Caki2 (cell line): ENCODE results near the gene C16orf92. TPM values are rescaled to one million over a fixed set of nuclear protein-coding genes. Genes with fewer than 3 reads are reported as not detected.

Experiments used
- DNase-seq: peaks from one replicate; pipeline ENCODE4 v3.0.0-alpha.2; 2015; ENCODE audit warnings: low read depth
- in situ Hi-C: cut with HindIII; loops from 2 replicates; pipeline ENCODE4 v1.10.0; 2016; ENCODE audit warnings: low sequenced_read_pairs, low pct_unique_long_range_greater_than_20kb, mixed read lengths
- total RNA-seq: library from RNA; depleted of rRNA; stranded (reverse); fragments of >200 nt; shearing (Covaris generic); gene quantifications from 2 replicates; pipeline ENCODE4 v1.2.3, GENCODE V29; 2014; ENCODE audit warnings: low replicate concordance; rRNA removed

Gene C16orf92, protein sequence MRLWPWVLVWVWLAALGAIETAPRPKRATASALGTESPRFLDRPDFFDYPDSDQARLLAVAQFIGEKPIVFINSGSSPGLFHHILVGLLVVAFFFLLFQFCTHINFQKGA
- total RNA-seq, result not detected in 2 replicates

- in situ Hi-C loops, result no loop called here
- no peak for DNase-seq
These were observed at the start of gene C16orf92 for GRCh38 chr16:30022887-30023286. TSS of gene C16orf92 (plus strand) at chr16:30023198. CDS start at chr16:30023341, 143 bp downstream.

GRCh38 chr16:29973384-29974246, 49.4 kb upstream of the C16orf92 start, which contains the start of gene TAOK2:
TSS of gene TAOK2 (plus strand) at chr16:29973868. CDS start at chr16:29977773, 3,905 bp downstream.
- in situ Hi-C loops, result no loop called here
- peak; percentile 100 for DNase-seq

GRCh38 chr16:29974291-29975133, 48.5 kb upstream of the C16orf92 start:
- DNase-seq, result no peak

GRCh38 chr16:29975134-29975538, 47.9 kb upstream of the C16orf92 start:
- in situ Hi-C loops, result no loop called here
- DNase-seq, result no peak

More at GRCh38 chr16:29974291-29975133, 48.5 kb upstream of the C16orf92 start:
- in situ Hi-C loops, result no loop called here

DNA sequence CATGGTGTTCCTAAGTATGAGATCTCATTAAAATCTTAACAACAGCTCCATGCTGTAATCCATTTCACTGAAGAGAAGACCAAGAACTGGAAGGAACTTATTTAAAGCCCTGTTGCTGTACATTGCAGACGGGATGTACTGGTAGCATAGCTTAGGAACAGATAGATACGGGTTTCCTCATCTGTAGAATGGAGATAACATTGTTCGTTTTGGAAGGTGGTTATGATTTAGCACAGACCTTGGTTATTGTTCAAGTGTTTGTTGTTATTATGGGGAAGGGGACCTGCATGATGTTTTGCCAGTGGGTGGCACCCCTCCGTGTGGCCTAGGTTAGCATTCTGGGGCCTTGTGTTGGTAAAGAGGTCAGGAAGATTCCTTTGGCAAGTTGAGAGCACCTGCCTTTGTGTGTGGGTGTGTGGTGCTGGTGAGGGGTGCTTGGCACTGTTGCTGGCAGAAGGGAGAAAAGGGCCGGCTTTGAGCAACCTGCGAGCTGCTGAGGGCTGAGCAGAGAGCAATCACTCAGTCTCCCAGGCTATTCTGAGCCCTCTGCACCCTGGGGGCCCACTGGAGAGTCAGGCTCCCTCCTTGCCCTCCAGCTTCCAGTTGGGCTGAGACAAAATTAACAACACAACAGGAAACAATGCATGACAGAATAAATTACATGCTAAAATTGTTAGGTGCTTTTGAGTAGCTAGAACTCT, 47.0 kb upstream of the C16orf92 start:
- DNase-seq, result no peak
- in situ Hi-C loops, result no loop called here

DNA sequence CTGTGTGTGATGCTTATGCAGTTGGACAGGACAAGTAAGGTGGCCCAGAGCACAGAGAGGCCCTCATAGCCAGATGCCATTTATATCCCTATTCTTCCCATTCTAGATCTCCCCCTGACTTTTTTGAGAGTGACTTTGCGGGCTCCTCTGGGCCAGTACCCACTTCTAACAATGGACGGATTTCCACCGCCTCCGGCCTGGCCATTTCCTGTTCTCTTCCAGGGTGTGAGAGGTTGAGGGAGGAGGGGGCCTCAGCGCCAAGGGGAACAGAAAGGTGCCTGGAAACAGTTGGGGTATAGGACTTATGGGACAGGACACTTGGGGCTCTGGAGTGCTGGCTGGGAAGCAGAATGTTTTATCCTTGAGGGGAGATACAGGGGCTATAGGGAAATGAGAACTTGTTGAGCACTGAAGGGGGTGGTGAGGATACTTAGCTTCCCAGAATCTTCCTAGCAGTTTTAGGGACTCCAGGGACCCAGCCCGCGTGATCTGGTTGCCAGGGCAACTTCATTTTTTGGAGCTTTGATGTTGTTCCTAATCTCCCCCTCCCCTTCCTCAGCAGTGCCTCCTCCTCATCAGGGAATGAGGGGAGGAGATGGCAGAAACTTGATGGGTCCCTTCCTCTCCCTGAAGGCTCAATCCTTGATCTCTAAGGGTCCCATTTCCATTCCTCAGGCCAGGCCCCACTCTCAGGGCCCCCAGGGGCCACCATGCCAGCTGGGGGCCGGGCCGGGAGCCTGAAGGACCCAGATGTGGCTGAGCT, 45.8 kb upstream of the C16orf92 start:
- DNase-seq, result no peak
- in situ Hi-C loops, result no loop called here

GRCh38 chr16:29978081-29978480, 44.9 kb upstream of the C16orf92 start:
- no peak for DNase-seq
- in situ Hi-C loops, result no loop called here

GRCh38 chr16:29978564-29979270, 44.3 kb upstream of the C16orf92 start:
- DNase-seq, result no peak
- in situ Hi-C loops, result no loop called here

GRCh38 chr16:29982560-29983419, 40.2 kb upstream of the C16orf92 start:
- no peak for DNase-seq
- in situ Hi-C loops, result no loop called here

- in situ Hi-C loops, result no loop called here
- no peak for DNase-seq
These were observed 39.4 kb upstream of the C16orf92 start for GRCh38 chr16:29983420-29984136.

DNA sequence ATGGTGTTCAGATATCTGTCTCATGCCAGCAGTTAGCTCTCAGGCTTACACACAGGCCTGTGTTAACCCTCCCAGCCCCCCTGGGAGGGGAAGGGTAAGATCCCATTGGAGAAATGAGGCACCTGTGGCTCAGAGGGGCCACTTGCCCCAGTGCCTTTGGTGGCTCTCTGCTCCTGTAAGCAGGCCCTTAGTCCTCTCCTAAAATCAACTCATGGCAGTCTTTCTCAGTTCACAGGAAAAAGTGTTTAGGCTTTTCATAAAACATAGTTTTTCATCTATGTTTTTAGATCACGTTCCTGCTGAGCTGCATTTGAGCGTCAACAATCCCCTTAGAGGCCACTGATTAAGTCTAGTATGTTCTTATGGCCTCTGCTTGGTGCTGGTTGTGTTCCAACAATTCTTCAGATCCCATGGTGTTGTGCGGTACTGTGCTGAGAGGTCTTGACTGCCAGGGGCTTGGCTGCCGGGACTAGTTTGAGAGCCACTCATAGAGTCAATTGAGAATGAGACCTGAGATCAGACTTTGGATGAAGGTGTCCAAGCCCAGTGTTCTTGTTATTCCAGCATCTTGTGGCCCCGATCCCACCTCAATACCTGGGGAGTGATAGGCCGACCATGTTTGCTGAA, 38.7 kb upstream of the C16orf92 start:
- in situ Hi-C loops, result no loop called here
- no peak for DNase-seq

- in situ Hi-C loops, result no loop called here
- DNase-seq, result no peak
These were observed 38.2 kb upstream of the C16orf92 start for GRCh38 chr16:29984764-29985147.

- in situ Hi-C loops, result no loop called here
- DNase-seq, result no peak
These were observed 37.7 kb upstream of the C16orf92 start for GRCh38 chr16:29985271-29985811.

DNA sequence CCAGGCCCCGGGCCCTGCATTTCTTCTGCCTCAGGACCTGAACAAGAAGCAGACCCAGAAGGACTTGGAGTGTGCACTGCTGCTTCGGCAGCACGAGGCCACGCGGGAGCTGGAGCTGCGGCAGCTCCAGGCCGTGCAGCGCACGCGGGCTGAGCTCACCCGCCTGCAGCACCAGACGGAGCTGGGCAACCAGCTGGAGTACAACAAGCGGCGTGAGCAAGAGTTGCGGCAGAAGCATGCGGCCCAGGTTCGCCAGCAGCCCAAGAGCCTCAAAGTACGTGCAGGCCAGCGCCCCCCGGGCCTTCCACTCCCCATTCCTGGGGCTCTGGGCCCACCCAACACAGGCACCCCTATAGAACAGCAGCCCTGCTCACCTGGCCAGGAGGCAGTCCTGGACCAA, 36.8 kb upstream of the C16orf92 start:
- DNase-seq, result no peak

GRCh38 chr16:29986931-29987330, 36.1 kb upstream of the C16orf92 start:
- in situ Hi-C loops, result no loop called here
- DNase-seq, result no peak

More for the DNA sequence above, 36.8 kb upstream of the C16orf92 start:
- in situ Hi-C loops, result no loop called here
